COLO668 (cell line): ENCODE measurements around the gene LATS2.
"Not testable (repeated sequence)": the region's sequence is repeated elsewhere in the genome, so short reads cannot be mapped to it uniquely, and the experiment has no call there.

ENCODE experiments used
- DNase-seq: peaks from one replicate; lab custom pipeline; 2025; ENCODE audit not compliant: unreplicated experiment; lab: John Stamatoyannopoulos, UW

Gene LATS2

GRCh38 chr13:21075379-21076249 is 14.2 kb upstream of the LATS2 start:
- DNase-seq, result no peak

GRCh38 chr13:21075011-21075378 is 13.6 kb upstream of the LATS2 start:
- DNase-seq, result no peak

GRCh38 chr13:21074546-21074945 is 13.2 kb upstream of the LATS2 start:
- no peak for DNase-seq

- no peak for DNase-seq
Measured at GRCh38 chr13:21071924-21072323, 10.5 kb upstream of the LATS2 start.

GRCh38 chr13:21071015-21071414 is 9.6 kb upstream of the LATS2 start:
- no peak for DNase-seq

GRCh38 chr13:21069561-21070004 is 8.2 kb upstream of the LATS2 start:
- no peak for DNase-seq

- DNase-seq, result no peak
Measured at GRCh38 chr13:21067848-21068247, 6.5 kb upstream of the LATS2 start.

GRCh38 chr13:21066946-21067345 is 5.6 kb upstream of the LATS2 start:
- DNase-seq, result no peak

GRCh38 chr13:21065686-21066085 is 4.3 kb upstream of the LATS2 start:
- DNase-seq, result no peak

- DNase-seq, result no peak
Measured at GRCh38 chr13:21063031-21063430, 1.6 kb upstream of the LATS2 start.

GRCh38 chr13:21060338-21061028 is 903 bp downstream of the LATS2 start:
- peak; percentile 41 for DNase-seq

GRCh38 chr13:21059641-21060337 is 1.6 kb downstream of the LATS2 start:
- DNase-seq, result no peak

GRCh38 chr13:21058361-21058760 is 3.0 kb downstream of the LATS2 start:
- DNase-seq, result no peak

GRCh38 chr13:21055511-21056045 is 5.8 kb downstream of the LATS2 start:
- no peak for DNase-seq

GRCh38 chr13:21055016-21055415 is 6.4 kb downstream of the LATS2 start:
- DNase-seq, result no peak

- DNase-seq, result no peak
Measured at GRCh38 chr13:21054313-21054712, 7.1 kb downstream of the LATS2 start.

GRCh38 chr13:21053231-21053630 is 8.2 kb downstream of the LATS2 start:
- no peak for DNase-seq

GRCh38 chr13:21051675-21052074 is 9.7 kb downstream of the LATS2 start:
- no peak for DNase-seq

- DNase-seq, result no peak
Measured at GRCh38 chr13:21050288-21051197, 10.8 kb downstream of the LATS2 start.

- not testable (repeated sequence) for DNase-seq
Measured at GRCh38 chr13:21049731-21050130, 11.7 kb downstream of the LATS2 start.
